Endothelial cell of umbilical vein (primary cell): ENCODE measurements around the gene GJB3. TPM values are rescaled to one million over a fixed set of nuclear protein-coding genes. Genes with fewer than 3 reads are reported as not detected.

Experiments
- BruUV-seq: library from RNA; stranded (reverse); fragments of 400-500 nt; replicated peaks from 2 replicates; lab custom pipeline; 2021; lab: Mats Ljungman, UMichigan
- CTCF ChIA-PET: fragments of 300-600, 350-600 bp; sonication (Branson Sonifier 250); formaldehyde crosslinking; loops from one replicate; lab custom pipeline; 2021; ENCODE audit warnings: antibody characterized with exemption, inconsistent platforms; lab: Charles Lee
- POLR2A ChIA-PET: fragments of 300-600, 350-600 bp; sonication (Branson Sonifier 250); formaldehyde crosslinking; loops from one replicate; lab custom pipeline; 2021; ENCODE audit warnings: antibody characterized with exemption, inconsistent platforms; lab: Charles Lee
- DNase-seq: peaks from one replicate; pipeline ENCODE4 v3.0.0-alpha.2; 2011; ENCODE audit warnings: low read depth, low spot score
- FAIRE-seq: peaks from 2 replicates; lab custom pipeline; 2011; peaks lifted over from hg19 to GRCh38; lab: Jason Lieb, UNC
- H2AFZ ChIP-seq: 2 replicates; pipeline ENCODE4 v1.6.0; 2012; ENCODE audit warnings: low read depth, low read length, control low read depth, inconsistent platforms
- H3K27ac ChIP-seq: 2 replicates; pipeline ENCODE4 v1.5.1; 2011; ENCODE audit warnings: low read depth, mild to moderate bottlenecking, control low read depth, low read length, moderate library complexity; ENCODE audit not compliant: insufficient read depth
- H3K27me3 ChIP-seq, 2 experiments: 2 replicates each; pipeline versions ENCODE4 v1.6.0 to v1.6.1; 2011; ENCODE audit warnings: low read length in 2 of 2, mixed read lengths in 1 of 2; ENCODE audit not compliant: control insufficient read depth in 2 of 2, insufficient read depth in 2 of 2
- H3K36me3 ChIP-seq, 2 experiments: 2 replicates in 1 of 2; 3 replicates in 1 of 2; pipeline ENCODE4 v1.5.1; 2011; ENCODE audit warnings: low read length in 2 of 2, mild to moderate bottlenecking in 1 of 2, moderate library complexity in 1 of 2; ENCODE audit not compliant: control insufficient read depth in 2 of 2, insufficient read depth in 2 of 2; ENCODE audit errors: extremely low read depth in 1 of 2
- H3K4me1 ChIP-seq: 3 replicates; pipeline ENCODE4 v1.5.1; 2011; ENCODE audit warnings: mild to moderate bottlenecking, low read length; ENCODE audit not compliant: control insufficient read depth, insufficient read depth; ENCODE audit errors: extremely low read depth
- H3K4me2 ChIP-seq: 2 replicates; pipeline ENCODE4 v1.6.1; 2011; ENCODE audit warnings: low read length, control low read depth, mixed read lengths; ENCODE audit not compliant: insufficient read depth
- H3K4me3 ChIP-seq, 3 experiments: fragments of 200-600 bp in 1 of 3; sonication (generic), shearing (Covaris generic) in 1 of 3; replicated peaks in 1 of 3; 2 replicates each; pipeline ENCODE4 v1.5.1; 2011 to 2016; ENCODE audit warnings: control low read depth in 3 of 3, low read length in 3 of 3, mild to moderate bottlenecking in 2 of 3, inconsistent platforms in 1 of 3, low read depth in 1 of 3, moderate library complexity in 1 of 3; ENCODE audit not compliant: insufficient read depth in 1 of 3
- H3K79me2 ChIP-seq: 2 replicates; pipeline ENCODE4 v1.6.0; 2012; ENCODE audit warnings: low read length, inconsistent platforms; ENCODE audit not compliant: control insufficient read depth, insufficient read depth
- H3K9ac ChIP-seq: replicated peaks from 2 replicates; pipeline ENCODE3; 2011; ENCODE audit warnings: low read length, control low read depth; ENCODE audit not compliant: insufficient read depth; ENCODE audit errors: extremely low read depth
- H3K9me1 ChIP-seq: replicated peaks from 3 replicates; pipeline ENCODE4 v1.6.0; 2011; ENCODE audit warnings: mild to moderate bottlenecking, low read length; ENCODE audit not compliant: control insufficient read depth, insufficient read depth; ENCODE audit errors: extremely low read depth
- H3K9me3 ChIP-seq: replicated peaks from 2 replicates; pipeline ENCODE4 v1.5.1; 2012; ENCODE audit warnings: low read length, inconsistent platforms; ENCODE audit not compliant: control insufficient read depth, insufficient read depth
- H4K20me1 ChIP-seq: replicated peaks from 2 replicates; pipeline ENCODE3; 2011; ENCODE audit warnings: mild to moderate bottlenecking, low read length; ENCODE audit not compliant: control insufficient read depth, insufficient read depth; ENCODE audit errors: extremely low read depth
- EZH2 ChIP-seq: IDR thresholded peaks from 2 replicates; pipeline ENCODE4 v1.6.1; 2012; ENCODE audit warnings: borderline replicate concordance, low read depth, mild to moderate bottlenecking, moderate library complexity, low read length, inconsistent platforms; ENCODE audit not compliant: severe bottlenecking
- FOS ChIP-seq: IDR thresholded peaks from 2 replicates; pipeline ENCODE4 v1.6.1; 2011; ENCODE audit warnings: mild to moderate bottlenecking, low read length, moderate library complexity, borderline replicate concordance; ENCODE audit not compliant: insufficient read depth
- GATA2 ChIP-seq: IDR thresholded peaks from 2 replicates; pipeline ENCODE4 v1.7.0; 2011; ENCODE audit warnings: low read depth, mild to moderate bottlenecking, moderate library complexity, mixed read lengths, low read length; ENCODE audit not compliant: insufficient read length, insufficient read depth
- MYC ChIP-seq: IDR thresholded peaks from one replicate; pipeline ENCODE4 v1.6.1; 2011; ENCODE audit warnings: mild to moderate bottlenecking, low read depth, low read length
- POLR2A ChIP-seq: IDR thresholded peaks from 2 replicates; pipeline ENCODE4 v1.6.1; 2012; ENCODE audit warnings: low read depth, mild to moderate bottlenecking, control low read depth, low read length
- POLR2AphosphoS5 ChIP-seq: IDR thresholded peaks from 2 replicates; pipeline ENCODE4 v1.6.1; 2012; ENCODE audit warnings: low read depth, mild to moderate bottlenecking, control low read depth, low read length, moderate library complexity; ENCODE audit not compliant: insufficient read depth
- dilution Hi-C: fragments of 300-500 bp; cut with MboI; formaldehyde crosslinking; loops from one replicate; pipeline ENCODE4 v1.15.0; 2019; ENCODE audit warnings: low sequenced_read_pairs; ENCODE audit not compliant: extremely low pct_ligation_motif_present
- intact Hi-C: fragments of 100-400 bp; cut with micrococcal nuclease; formaldehyde crosslinking; loops from one replicate; pipeline ENCODE4 v1.10.0; 2022
- polyA plus RNA-seq, 4 experiments: library from polyadenylated mRNA; depleted of rRNA in 3 of 4; stranded (reverse) in 3 of 4; unstranded in 1 of 4; fragments of >200 nt; gene quantifications; 2 replicates each; pipeline versions ENCODE4 v1.2.1 to v1.2.3, GENCODE V29; 2011 to 2012; ENCODE audit warnings: missing spikeins in 1 of 4
- total RNA-seq: library from RNA; stranded (reverse); gene quantifications from 2 replicates; pipeline ENCODE4 v1.2.3, GENCODE V29; 2021
- TF ChIP-seq, protein P1 (sequence below), 2 donors: IDR thresholded peaks; 1 replicate in 1 of 2; 2 replicates in 1 of 2; pipeline ENCODE4 v1.5.1; 2011; ENCODE audit warnings: low read length in 2 of 2, mild to moderate bottlenecking in 2 of 2, moderate library complexity in 2 of 2, control low read depth in 1 of 2, inconsistent platforms in 1 of 2, low read depth in 1 of 2; ENCODE audit not compliant: insufficient read depth in 1 of 2; ENCODE audit errors: extremely low read depth in 1 of 2

Gene GJB3
- total and polyA plus RNA-seq, 2 donors (not counting 3 experiments of a cell fraction or from before 2014, with no cell fraction given): not detected

DNA sequence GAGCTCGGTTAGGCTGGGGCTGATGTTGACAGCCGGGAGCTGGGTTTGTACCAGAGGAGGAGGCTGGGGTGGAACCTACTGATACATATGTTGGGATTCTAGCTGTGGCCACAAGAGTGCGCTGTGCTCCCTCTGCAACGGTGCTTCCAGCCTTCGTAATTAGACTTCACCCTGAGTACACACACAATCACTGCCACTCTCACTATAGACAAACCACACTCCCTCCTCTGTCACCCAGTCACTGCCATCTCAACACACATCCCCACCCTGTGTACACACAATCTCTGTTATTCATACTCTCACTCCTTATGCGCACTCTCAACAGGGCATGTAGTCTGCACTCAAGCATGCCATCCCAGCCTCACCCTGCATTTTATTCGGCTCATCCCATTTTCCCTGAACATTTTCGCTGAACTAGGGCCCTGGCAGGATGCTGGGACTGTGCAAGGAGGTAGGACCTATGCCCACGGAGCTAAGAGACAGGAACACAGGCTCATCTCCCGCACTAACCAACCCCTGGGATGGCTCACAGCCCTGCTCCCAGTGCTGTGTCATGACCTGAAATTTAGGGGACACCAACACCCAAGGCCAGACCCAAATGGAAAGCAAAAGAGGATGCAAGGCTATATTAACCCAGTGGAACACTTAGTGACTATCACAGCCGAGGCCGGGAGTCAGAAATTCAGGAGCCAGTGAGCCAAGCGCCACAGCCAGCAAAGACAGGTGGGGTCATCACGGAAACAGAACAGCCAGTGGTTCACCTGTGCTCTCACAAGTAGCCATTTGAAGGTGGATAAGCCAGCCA lies 5.7 kb downstream of the GJB3 start:
- TF ChIP-seq FOS (no peak), EZH2 (no peak), POLR2AphosphoS5 (no peak), GATA2 (no peak), POLR2A (no peak), MYC (no peak)
- TF ChIP-seq, protein P1, sequence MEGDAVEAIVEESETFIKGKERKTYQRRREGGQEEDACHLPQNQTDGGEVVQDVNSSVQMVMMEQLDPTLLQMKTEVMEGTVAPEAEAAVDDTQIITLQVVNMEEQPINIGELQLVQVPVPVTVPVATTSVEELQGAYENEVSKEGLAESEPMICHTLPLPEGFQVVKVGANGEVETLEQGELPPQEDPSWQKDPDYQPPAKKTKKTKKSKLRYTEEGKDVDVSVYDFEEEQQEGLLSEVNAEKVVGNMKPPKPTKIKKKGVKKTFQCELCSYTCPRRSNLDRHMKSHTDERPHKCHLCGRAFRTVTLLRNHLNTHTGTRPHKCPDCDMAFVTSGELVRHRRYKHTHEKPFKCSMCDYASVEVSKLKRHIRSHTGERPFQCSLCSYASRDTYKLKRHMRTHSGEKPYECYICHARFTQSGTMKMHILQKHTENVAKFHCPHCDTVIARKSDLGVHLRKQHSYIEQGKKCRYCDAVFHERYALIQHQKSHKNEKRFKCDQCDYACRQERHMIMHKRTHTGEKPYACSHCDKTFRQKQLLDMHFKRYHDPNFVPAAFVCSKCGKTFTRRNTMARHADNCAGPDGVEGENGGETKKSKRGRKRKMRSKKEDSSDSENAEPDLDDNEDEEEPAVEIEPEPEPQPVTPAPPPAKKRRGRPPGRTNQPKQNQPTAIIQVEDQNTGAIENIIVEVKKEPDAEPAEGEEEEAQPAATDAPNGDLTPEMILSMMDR (IDR thresholded peaks at IDR 0.05; ENCODE audit: extremely low read depth in 1 of 2, insufficient read depth in 1 of 2, low read depth in 1 of 2, low read length in 2 of 2): peak; percentile 74 to 89
- ChIA-PET POLR2A (no interaction called here), CTCF (interaction anchor here (0.6 to 4.0 kb wide), 16 partner anchors 9 to 462 kb away, joined by 3 to 83 read pairs (median 4); partner anchors contain the start of genes SMIM12 and TMEM35B)
- dilution Hi-C loops: no loop called here
- intact Hi-C loops: loop anchor here (1.0 to 5.0 kb wide), 6 partner anchors 66 to 986 kb away; partner anchors contain the start of gene SFPQ
- Histone ChIP-seq H3K9me1 (no peaks in the 10 kb centered on the region), H3K27ac (no peak overlapping the region), H3K4me1 (no peaks in the 10 kb centered on the region), H3K9ac (no peak overlapping the region), H3K27me3 (peaks cover 18 to 19% of the 10 kb centered on the region in 2 experiments), H3K9me3 (no peaks in the 10 kb centered on the region), H3K4me2 (no peak overlapping the region), H3K79me2 (no peaks in the 10 kb centered on the region), H4K20me1 (no peaks in the 10 kb centered on the region), H3K4me3 (no peak overlapping the region), H2AFZ (no peak overlapping the region), H3K36me3 (no peaks in the 10 kb centered on the region)
- BruUV-seq: no TSS peak
- peak; percentile 79 for DNase-seq
- FAIRE-seq: peak; percentile 93
